SKM-1 treated with dmso at 0.1 percent for 144 hours (cell line): ENCODE data around the gene ZC3H10.

Experiments
- DNase-seq: peaks from one replicate; lab custom pipeline; 2025; ENCODE audit not compliant: unreplicated experiment; lab: John Stamatoyannopoulos, UW

Gene ZC3H10

GRCh38 chr12:56169229-56169759, 51.2 kb downstream of the ZC3H10 start:
- no peak for DNase-seq

GRCh38 chr12:56172839-56173238, 54.8 kb downstream of the ZC3H10 start:
- no peak for DNase-seq
